Renal cortex interstitium (tissue), 11 donors: ENCODE measurements around the gene MGST2. TPM values are rescaled to one million over a fixed set of nuclear protein-coding genes. Genes with fewer than 3 reads are reported as not detected.
A peak's percentile ranks its signal among the peaks of the same experiment; 100 is the strongest.

Experiments
- DNase-seq, 11 donors: peaks; one replicate each; pipeline ENCODE4 v3.0.0-alpha.2; 2013; ENCODE audit warnings: low read depth in 9 of 11, low spot score in 4 of 11; ENCODE audit errors: extremely low read depth in 1 of 11
- polyA plus RNA-seq, 3 donors: library from polyadenylated mRNA; unstranded; fragments of 120-200 nt; gene quantifications; one replicate each; pipeline ENCODE4 v1.2.1, GENCODE V29; 2013; ENCODE audit not compliant: insufficient read length in 3 of 3

The MGST2 gene
- polyA plus RNA-seq, 3 donors = 48.6 to 58.9 (median 56.9) TPM

DNA sequence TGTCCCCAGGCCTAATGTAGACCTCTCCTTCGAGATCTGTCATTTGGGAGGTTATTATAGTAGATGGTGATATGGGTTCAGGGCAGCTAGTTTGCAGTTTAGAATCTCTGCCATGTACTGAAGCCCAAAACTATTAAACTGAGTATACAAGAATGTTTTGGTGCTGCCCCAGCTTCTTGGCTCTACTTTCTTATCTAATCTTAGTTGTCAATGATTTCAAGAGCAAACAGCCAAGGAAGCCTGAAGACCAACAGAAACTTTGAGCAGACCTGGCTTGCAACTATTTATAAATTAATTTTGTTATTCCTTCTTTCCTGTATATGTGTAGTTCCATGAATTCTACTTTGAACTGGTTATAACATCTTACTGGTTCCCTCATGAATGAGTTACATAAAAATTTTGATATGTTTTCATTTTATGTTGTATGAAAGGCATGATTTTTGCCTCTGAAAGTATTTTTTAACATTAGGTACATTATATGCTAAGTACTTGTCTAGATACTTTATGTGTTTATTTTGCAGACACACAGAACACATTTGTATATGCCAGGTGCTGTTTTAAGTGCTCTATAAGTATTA lies 2.0 kb upstream of the MGST2 start:
- no peak for DNase-seq

DNA sequence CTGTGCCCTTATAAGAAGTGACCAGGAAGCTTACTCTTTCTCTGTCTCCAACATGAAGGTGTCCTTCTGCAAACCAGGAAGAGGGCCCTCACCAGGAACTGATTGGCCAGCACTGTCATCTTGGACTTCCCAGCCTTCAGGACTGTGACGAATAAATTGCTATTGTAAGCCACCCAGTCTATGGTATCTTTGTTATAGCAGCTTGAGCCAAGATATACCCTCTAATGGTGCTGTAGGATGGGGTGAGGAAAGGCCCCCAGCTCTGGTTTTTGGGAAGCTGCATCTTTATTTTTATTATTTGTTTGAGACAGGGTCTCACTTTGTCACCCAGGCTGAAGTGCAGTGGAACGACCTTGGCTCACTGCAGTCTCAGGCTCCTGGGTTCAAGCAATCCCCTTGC lies 1.2 kb upstream of the MGST2 start:
- DNase-seq = no peak

DNA sequence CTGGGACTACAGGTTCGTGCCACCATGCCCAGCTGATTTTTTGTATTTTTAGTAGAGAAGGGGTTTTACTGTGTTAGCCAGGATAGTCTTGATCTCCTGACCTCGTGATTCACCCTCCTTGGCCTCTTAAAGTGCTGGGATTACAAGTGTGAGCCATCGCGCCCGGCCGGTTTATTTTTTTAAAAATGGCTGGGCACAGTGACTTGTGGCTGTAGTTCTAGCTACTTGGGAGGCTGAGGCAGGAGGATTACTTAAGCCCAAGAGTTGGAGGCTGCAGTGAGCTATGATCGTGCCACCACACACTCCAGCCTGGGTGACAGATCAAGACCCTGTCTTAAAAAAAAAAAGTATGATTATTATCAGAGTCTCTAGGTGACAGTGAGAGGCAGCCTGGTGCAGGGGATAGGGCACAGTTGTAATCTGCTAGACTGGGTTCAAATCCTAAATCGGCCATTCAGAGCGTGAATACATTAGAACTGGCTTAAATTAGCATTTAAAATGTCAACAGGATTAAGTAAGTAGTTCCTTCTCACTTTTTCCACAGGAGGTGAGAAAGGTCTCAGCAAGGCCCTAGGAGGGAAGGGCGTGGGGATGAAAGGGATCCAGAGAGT lies 435 bp upstream of the MGST2 start:
- DNase-seq = no peak

DNA sequence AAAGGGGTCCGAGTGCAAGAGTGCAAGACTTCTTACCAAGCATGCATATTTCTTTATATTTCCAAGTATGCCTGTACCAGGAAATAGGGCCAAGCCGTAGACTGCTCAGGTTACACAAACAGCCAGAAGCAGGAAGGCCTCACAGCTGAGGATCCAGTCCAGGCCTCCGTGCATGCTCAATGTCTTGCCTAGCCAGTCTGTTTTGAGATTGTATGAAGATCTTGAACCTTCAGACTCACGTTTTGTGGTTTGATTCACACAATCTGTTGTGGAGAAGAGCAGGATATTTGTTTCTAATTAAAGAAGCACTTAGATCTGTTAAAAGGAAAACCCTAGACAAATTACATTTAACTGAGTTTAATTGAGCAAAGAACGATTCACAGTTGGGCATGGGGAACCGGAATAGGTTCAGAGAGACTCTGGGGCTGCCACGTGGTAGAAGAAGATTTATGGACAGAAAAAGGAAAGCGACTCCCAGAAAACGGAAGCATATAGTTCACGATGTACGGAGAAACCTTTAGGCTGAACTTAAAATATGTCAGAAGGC lies 1.2 kb downstream of the MGST2 start:
- peak in 5 of 11 donors; percentile 38 to 61 (median 42) for DNase-seq

DNA sequence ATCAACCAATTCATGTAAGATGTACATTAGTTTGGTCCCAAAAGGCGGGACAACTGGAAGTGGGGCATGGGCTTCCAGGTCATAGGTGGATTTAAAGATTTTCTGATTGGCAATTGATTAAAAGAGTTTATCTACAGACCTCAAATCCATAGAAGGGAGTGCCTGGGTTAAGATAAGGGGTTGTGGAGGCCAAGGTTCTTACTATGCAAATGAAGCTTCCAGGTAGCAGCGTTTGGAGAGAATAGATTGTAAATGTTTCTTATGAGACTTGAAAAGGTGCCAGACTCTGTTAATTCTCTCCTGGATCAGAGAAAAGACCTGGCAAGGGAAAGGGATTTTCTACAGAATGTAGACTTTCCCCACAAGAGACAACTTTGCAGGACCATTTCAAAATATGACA lies 2.4 kb downstream of the MGST2 start:
- no peak for DNase-seq

DNA sequence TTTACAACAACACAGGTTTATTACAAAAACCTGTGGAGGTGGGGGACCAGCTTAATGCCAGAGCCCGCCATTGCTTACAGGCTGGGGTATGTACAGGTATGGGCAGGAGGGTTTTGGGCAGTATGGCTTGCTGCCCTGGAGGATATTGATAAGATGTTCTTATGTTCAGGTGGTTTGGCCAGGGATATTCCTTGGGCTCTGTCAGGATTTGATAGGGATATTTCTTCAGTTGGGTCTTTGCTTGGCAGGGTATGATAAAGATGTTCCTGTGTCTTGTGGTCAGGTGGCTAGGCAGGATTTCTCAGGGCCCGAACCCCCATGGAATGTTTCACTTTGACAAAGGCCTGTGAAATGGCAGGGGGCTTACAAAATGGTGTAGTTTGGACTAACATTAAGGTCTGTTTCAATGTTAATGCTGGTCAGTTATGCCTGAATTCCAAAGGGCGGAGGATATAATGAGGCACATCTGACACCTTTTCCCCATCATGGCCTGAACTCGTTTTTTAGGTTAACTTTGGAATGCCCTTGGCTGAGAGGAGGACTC lies 3.1 kb downstream of the MGST2 start:
- DNase-seq = no peak

DNA sequence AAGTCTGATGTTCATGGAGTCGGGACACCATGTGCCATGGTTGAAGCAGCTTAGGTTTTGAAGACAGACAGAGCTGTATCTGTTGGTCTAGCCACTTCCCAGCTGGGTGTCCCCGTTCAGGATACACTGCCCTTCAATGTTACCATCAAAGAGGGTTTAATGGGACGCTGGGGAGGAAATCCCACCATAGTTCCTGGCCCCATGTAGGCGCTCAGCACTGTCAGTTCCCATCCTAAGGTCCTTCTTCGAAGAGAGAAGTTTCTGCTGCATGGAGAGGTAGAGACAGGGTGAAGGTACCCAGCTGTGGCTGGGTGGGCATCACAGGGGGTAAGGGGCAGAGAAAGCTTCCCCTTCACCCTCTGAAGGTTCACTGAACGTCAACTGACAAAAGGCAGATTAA lies 3.7 kb downstream of the MGST2 start:
- no peak for DNase-seq

DNA sequence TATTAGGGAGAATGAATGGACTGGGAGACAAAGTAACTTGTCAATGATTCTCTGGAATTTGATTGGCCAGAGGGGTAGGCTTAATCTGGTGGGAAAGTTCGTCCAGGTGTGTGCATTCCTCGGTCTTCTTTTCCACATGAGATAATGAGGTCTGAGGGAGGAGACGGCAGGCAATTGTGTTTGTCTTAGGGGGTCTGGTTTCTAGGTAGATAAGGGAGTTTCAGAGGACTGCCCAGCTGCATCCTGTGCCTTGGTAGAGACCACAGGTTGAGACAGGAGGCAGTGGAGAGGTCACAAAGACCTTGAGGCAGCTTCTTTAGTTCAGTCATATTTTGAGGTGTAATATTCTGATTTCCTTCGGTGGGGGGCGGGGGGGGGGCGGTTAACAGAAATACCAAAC lies 4.3 kb downstream of the MGST2 start:
- no peak for DNase-seq

DNA sequence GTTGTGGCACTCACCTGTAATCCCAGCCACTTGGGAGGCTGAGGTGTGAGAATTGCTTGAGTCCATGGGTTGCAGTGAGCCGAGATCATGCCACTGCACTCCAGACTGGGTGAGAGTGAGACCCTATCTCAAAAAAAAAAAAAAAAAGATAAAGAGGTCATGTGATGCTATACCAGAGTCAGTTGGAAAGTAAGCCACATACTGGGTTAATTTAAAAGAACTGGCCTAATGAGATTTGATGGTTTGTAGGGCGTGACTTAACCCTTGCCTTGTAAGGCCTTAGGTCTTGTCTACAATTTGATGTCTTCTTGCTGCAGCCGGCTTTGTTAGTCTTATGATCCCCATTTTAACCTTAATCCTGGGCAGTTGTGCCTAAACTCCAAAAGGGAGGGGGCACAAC lies 5.2 kb downstream of the MGST2 start:
- DNase-seq = no peak

DNA sequence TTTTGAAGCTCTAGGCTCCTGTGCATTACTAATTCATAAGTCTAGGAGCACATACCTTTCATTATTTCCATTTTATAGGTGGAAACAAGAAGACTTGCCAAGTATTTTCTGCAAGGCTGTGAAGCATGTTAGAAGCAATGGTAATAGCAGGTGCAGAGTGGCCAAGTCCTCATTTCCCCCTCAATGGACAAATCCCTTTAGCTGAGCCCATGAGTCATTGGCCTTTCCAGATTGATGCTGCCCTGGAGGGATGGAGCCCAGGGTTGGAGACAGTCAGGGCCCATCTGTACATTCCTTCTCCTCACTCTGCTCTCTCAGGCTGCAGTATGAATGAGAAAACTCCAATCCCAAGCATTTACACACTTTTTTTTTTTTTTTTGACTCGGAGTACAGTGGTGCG lies 6.6 kb downstream of the MGST2 start:
- no peak for DNase-seq

DNA sequence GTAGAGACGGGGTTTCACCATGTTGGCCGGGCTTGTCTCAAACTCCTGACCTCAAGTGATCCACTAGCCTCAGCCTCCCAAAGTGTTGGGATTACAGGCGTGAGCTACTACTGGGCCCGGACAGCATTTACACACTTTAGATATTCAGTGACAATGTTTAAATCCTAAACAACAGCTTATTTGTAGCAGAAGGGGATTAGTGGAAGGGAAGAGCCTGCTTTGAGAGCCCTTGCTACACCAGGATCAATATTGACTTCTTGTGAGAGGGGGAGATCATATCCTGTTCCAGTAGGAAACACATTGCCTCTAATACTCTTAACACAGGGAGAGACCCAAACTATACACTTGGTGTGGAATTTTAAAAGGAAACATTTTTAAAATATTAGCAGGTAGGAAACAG lies 7.1 kb downstream of the MGST2 start:
- no peak for DNase-seq

DNA sequence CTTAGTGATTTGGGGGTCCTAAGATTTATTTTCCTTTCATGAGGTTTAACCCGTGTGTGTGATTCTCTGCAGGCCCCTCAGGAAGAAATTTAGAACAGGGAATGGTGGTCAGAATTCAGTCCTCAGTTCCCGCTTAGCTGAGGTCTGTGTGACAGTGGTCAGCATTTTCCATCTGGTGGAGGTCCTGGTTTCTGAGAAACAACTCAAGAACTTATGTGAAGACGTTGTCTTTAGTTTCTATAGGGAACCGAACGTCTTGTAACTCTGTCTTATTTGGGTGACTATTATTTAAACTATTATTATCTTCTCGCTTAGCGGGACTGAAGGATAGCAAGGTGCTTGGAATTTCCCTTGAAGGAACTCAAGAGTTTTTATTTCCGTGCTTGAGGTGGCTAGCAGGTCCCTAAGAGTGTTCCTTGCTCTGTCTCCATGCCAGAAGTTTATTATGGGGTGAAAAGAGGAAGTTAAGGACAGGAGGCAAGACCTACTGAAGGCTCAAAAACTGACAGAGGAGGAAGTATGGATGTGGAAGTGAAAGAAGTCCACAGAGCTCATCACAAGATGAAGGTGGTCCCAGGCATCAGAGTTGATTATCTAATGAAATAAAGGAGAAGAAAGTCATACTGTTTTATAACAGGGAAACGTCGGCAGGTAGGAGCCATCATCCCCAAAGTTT lies 9.4 kb downstream of the MGST2 start:
- DNase-seq = no peak

DNA sequence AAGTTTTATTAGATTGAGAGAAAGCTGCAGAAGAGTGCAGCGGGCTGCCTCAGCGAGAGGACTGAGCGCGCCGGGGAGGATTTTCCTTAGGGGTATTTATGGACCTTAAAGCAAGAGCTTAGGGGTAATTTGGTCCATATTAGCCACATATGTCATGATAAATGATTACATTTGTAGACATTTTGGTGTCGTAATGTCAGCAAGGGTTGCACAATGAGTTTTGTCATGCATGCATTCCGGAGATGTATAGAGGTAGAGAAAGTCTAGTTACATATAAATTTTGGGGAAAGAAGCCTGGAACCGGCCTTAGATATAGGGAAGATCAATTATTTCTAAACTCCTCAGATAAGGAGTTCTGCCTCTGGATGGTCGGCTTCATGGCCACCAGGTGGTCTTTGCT lies 10.0 kb downstream of the MGST2 start:
- DNase-seq = no peak

DNA sequence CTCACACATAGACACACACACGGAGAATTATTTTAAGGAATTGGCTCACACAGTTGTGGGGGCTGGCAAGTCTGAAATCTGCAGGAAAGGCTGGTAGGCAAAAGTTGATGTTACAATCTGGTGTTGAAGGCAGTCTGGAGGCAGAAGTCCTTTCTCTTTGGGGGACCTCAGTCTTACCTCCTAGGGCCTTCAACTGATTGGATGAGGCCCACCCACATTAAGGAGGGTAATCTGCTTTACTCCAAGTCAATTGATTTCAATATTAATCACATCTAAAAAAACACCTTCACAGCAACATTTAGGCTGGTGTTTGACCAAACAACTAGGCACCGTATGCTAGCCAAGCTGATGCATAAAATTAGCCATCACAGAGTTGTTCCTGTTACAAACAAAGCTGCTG lies 10.7 kb downstream of the MGST2 start:
- no peak for DNase-seq

DNA sequence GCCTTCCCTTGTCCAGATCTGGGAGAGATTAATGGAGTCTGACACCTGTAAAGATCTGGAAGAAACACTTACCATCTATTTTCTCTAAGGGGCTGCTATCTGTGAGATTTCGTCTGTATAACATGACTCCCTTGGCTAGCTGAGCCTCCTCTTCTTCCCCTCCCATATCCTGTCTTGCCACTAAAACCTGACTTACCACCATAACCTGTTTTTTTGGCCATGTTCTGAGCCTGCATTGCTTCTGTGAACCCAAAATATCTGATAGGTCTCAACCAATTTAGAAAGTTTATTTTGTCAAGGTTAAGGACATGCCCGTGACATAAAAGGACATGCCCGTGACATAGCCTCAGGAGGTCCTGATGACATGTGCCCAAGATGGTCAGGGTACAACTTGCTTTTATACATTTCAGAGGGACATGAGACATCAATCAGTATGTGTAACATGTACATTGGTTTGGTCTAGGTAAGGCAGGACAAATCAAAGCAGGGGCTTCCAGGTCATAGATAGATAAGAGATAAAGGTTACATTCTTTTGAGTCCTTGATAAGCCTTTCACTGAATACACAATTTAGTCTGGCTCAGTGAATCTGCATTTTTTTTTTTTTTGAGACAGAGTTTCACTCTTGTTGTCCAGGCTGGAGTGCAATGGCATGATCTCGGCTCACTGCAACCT lies 11.4 kb downstream of the MGST2 start:
- DNase-seq = no peak

DNA sequence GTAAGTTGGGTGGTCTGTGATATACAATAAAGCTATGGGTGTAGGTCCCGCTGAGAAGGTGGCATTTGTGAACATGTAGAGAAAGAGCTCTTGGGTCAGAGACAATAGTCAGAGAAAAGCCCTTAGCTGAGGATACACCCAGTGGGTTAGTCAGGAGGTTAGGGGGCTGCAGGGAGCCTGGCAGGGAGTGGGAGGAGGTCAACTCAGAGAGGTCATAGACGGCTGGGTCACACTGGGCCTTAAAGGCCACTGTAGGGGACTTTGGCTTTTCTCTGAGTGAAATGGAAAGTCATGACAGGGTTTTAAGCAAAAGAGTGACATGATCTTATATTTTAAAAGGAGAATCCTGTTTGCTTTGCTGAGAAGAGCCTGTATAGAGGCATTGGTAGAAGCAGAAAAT lies 16.7 kb downstream of the MGST2 start:
- no peak for DNase-seq

DNA sequence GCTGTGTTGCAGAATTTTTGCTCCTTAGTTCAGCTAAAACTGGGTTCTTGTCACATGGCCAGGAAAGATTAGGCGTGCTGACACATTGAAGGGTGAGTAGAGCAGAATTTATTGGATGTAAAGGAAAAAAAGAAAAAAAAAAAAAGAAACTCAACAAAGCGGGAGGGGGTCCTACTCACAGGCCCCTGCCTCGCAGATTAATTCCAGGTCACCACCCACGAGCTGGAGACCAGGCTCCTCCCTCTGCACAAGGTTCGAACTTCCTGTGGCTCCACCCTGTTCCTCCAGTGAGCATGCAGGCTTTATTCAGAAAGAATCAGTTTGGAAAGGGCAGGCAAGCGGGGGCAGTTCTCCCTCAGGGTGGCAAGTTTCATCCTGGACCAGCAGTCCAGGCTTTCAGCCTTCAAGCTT lies 17.1 kb downstream of the MGST2 start:
- peak in 2 of 11 donors; percentile 9 to 10 for DNase-seq

DNA sequence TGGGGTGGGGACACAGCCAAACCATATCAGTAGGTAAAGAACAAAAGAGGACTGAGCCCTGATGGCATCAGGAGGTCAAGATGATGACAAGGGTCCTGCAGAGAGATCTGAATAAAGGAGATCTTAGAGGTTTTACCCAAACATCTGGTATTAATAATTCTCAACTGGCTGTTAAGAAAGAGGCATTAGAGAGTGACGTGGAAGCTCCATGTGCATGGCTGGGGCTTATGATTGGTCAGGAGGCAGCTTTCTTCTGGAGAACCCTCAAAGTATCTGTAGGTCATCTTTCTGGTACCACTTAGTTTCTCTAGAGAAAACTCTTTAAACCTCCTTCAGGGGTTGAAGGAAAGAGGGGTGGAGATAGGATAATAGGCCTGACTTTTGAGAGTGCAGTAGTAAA lies 18.7 kb downstream of the MGST2 start:
- no peak for DNase-seq

DNA sequence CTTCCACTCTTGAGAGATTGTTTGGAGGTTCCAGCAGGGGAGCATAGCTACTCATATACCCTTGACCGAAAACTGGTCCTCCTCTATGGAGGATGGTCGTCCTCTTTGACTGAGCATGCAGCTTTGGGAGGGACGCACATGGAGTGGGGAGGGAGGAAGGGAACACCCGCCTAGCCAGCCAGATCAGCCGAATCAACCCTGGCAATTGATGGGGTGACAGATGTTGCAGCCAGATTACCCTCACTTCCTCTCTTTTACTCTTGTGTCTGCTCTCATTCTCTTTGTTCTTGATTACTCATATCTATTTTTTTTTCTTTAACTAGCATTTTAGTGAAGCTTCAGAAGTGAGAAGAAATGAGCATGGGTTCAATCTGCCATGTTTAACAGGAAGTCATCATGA lies 19.6 kb downstream of the MGST2 start:
- no peak for DNase-seq

DNA sequence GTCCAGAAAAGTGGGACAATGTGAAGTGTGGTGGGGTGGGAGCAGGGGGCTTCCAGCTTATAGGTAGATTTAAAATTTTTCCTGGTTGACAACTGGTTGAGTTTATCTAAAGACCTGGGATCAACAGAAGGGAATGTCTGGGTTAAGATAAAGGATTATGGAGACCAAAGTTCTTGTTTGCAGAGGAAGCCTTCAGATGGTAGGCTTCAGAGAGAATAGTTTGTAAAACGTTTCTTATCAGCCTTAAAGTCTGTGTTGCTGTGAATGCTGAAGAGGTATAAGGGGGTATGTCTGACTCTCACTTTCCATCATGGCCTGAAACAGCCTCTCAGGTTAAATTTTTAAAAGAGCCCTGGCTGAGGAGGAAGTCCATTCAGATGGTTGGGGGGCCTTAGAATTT lies 20.5 kb downstream of the MGST2 start:
- no peak for DNase-seq
